ENCODE measurements around the gene ANKRD44.

The ANKRD44 gene

DNA sequence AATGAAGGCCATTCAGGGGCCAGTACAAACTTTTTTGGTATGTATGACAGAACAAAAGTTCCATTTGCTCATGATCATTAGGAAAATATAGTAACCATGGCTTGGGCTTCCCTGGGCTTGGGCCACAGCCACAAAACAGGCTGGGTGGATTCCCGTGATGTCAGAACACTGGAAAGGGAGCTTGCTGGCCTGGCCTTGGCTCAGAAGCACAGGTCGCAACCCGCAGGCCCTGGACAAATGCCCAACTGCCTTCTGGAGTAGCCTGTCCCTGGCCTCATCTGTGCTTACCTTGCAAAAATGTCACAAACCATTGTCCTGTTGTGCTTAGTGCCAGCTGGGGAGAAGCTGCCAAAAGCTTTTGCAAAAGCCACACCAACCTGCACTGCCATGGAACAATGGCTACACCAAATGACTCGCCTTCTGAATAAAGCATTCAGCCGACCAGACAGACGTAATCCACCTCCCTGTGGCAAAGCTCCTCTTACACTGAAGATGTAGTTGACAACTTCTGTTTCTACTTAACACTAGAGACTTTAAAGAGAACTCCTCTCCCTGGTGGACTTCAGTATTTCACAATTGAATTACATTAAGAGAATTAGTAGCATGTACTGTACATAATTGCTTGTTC is 125.5 kb downstream of the ANKRD44 start:
- no peak for DNase-seq (ENCODE audit: low read depth in 1 of 2, low spot score in 1 of 2)

DNA sequence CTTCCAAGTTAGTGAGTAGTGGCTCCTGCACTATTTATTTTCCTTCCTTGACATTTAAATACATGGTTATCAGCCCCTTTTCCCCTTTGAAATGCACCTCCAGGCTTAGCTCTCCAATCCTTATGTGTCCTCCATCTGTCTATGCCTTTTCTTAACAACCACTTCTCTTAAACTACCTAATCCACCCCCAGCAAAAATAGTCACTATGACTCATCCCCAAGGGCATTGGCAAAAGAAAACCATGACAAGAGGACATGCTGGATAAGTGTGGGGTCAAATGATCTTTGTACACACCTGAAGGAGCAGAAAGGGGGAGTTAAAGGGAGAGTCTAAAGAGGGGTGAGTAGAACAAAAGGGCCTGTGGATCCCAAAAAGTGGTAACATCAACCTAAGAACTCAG is 127.2 kb downstream of the ANKRD44 start:
- DNase-seq (ENCODE audit: low read depth in 1 of 2, low spot score in 1 of 2) = no peak

GRCh38 chr2:197182668-197183067 is 127.9 kb downstream of the ANKRD44 start:
- DNase-seq (ENCODE audit: low read depth in 1 of 2, low spot score in 1 of 2) = no peak

- DNase-seq (ENCODE audit: low read depth in 1 of 2, low spot score in 1 of 2) = no peak
Measured at GRCh38 chr2:197181491-197181890, 129.1 kb downstream of the ANKRD44 start.

GRCh38 chr2:197179744-197180498 is 130.7 kb downstream of the ANKRD44 start:
- DNase-seq (ENCODE audit: low read depth in 1 of 2, low spot score in 1 of 2) = no peak

DNA sequence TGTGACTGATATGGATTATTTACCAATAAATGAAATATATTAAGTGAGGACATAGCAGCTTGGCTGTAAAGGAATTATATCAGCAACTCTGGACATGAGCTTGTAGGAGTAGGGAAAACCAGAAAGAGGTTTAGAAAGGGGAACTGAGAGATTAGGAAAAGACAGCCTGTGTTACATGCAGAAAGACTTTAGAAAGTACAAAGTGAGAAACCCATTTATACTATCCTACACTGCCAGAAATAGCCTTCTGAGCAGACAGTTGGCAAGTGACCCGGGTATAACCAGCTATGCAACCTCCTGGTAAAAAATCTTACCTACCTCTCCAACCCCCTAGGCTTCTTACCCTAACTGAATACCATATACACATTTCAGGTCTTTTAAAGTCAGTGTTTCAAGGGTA is 134.1 kb downstream of the ANKRD44 start:
- no peak for DNase-seq (ENCODE audit: low read depth in 1 of 2, low spot score in 1 of 2)

DNA sequence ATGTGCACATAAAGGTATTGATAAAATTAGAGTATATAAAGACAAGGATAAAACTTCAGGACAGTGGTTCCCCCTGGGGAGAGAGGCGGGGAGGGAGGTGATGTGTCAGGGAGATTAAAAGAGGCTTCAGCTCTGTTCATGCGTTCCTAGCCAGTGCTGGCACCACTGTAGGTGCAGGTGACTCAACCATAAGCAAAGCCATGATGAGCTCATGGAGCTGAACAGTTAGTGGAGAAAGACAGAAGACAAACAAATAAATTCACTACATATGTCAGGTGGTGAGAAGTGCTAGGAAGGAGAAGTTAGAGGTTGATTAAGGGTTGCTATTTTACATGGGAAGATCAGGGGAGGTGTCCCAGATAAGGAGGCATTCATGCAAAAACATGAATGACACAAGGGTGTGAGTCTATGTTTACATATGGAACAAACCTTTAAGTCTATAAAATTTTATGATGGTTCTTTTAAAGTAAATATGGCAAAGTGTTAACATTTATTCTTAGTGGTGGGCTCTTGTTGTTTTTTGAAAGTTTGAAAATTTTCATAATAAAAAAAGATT is 136.0 kb downstream of the ANKRD44 start:
- DNase-seq (ENCODE audit: low read depth in 1 of 2, low spot score in 1 of 2) = no peak

- no peak for DNase-seq (ENCODE audit: low read depth in 1 of 2, low spot score in 1 of 2)
Measured at GRCh38 chr2:197171582-197171981, 139.0 kb downstream of the ANKRD44 start.

DNA sequence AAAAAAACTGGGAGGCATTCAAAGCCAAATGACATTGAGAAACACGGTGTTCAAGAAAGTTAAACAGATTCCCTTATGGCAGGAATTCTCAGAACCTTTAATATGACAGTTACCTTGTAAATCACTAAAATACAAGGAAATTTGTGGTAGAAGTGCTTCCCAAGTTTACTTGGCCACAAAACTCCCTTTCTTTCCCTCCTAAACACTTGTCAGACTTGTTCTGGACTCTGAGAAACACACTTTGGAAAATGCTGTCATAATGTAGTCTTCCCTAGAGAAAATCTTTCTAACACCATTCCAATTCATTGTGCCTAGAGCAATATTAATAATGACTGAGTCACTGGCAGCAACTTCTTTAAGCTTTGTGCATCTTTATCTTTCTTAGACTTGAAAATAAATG is 140.4 kb downstream of the ANKRD44 start:
- no peak for DNase-seq (ENCODE audit: low read depth in 1 of 2, low spot score in 1 of 2)

DNA sequence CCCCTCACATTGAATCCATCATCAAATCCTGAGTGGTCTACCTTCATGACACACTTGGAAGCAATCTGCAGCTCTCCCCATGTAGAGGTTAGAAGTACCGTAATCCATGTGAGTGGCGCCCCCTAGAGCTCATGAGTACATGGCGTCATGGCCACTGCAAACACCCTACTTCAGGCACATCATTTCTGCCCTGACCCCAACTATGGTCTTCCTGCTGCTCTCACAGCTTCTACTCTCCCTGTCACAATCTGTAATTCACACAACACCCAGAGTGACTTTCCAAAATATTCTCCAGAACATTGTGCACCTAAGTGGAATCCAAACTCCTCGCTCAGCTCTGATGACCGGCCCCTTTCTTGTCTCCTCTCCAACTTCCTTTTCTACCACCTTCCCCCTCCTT is 141.9 kb downstream of the ANKRD44 start:
- DNase-seq (ENCODE audit: low read depth in 1 of 2, low spot score in 1 of 2) = peak in 1 of 2 donors; percentile 52

DNA sequence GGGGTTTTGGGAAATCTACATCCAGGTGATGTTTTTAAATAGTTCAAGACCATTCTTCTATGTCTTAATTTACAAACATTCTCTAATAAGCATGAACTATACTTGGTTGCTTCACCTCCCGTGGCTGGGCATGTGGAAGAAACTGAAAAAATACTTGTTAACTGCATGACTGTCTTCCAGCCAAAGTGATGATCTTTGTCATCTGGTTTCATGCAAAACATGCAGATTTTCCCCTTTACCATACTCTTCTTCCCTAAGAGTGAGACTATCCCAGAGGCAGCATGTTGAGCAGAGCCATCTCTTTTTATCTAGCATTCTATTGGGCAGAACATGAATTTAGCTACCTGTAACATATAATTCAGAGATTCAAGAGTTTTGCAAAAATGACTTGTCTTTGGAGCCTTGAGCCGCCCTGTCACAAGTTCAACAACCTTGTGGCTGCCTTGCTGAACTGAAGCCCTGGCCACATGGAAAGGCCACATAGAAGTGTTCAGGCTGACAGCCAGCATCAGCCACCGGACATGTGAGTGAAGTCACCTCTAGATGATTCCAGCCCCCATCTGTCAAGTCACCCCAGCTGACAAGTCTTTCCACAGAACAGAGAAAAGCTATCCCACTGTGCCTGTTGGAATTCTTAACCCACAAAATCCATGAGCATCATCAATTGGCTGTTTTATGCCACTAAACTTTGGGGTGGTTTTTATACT is 142.8 kb downstream of the ANKRD44 start:
- DNase-seq (ENCODE audit: low read depth in 1 of 2, low spot score in 1 of 2) = no peak

DNA sequence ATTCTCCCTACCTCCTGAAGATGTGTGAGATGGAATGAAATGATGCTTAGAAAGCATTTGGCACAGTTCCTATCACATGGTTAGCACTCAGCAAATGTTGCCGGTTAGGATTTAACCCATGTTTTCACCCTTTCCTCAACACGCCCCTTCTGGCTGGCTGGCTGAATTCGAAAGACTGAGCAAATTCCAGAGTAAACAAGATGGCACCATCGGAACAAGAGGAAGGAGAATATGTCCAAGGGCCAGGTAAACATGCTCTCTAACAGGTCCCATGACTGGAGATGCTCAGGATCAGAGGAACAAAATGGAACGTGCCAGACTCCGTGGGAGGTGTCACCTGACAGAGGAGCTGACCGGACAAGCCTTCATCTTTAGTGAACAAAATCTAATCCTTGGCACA is 145.6 kb downstream of the ANKRD44 start:
- no peak for DNase-seq (ENCODE audit: low read depth in 1 of 2, low spot score in 1 of 2)

DNA sequence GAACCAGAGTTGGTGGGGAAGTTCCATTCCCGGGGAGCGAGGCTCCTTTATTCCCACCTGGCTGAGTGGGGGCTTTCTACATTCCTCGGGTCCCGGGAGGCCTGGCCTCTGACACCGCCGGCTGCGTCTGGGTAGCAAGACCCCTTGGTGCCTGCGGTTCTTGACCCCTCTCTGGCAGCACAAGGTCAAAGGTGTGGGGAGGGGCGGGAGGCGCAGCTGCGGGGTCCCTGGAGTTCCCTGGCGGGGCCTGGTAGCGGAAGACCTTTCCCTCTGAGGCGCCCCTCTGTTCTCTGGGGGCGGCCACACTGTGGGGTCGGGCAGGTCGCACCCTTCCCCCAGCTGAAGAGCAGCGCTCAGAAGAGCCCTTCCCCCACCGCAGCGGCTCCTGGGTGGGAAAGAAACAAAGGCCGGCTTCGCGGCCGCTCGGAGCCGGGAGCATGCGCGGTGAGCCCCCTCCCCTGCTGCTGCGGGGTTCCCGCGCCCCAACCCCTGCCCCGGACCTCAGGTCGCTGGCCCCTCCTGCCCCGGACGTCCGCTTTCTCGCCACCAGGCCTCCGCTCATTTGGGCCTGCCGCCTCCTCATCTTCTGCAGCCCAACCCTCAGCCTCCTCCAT is 146.3 kb downstream of the ANKRD44 start:
- no peak for DNase-seq (ENCODE audit: low read depth in 1 of 2, low spot score in 1 of 2)

- no peak for DNase-seq (ENCODE audit: low read depth in 1 of 2, low spot score in 1 of 2)
Measured at GRCh38 chr2:197163712-197164140, 146.9 kb downstream of the ANKRD44 start.

DNA sequence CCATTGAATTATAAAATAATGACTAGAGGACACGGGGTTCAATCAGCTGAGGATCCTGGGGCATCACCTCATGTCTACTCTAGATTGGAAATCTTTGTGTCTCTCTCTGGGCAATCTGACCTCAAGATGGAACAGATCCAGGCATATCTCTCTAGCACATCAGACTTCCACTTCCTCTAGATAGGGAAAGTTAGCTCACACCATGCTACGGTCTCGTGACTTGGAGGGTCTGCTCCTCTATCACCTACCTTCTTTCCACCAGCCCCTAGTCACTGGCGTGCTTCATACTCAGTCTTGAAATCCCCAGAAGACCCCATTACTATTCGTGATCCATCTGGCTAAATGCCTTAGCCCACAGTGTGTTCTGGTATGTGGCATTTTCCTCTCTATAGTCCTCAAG is 148.8 kb downstream of the ANKRD44 start:
- DNase-seq (ENCODE audit: low read depth in 1 of 2, low spot score in 1 of 2) = no peak

- DNase-seq (ENCODE audit: low read depth in 1 of 2, low spot score in 1 of 2) = peak in 1 of 2 donors; percentile 28
Measured at GRCh38 chr2:197159661-197160211, 150.8 kb downstream of the ANKRD44 start.

DNA sequence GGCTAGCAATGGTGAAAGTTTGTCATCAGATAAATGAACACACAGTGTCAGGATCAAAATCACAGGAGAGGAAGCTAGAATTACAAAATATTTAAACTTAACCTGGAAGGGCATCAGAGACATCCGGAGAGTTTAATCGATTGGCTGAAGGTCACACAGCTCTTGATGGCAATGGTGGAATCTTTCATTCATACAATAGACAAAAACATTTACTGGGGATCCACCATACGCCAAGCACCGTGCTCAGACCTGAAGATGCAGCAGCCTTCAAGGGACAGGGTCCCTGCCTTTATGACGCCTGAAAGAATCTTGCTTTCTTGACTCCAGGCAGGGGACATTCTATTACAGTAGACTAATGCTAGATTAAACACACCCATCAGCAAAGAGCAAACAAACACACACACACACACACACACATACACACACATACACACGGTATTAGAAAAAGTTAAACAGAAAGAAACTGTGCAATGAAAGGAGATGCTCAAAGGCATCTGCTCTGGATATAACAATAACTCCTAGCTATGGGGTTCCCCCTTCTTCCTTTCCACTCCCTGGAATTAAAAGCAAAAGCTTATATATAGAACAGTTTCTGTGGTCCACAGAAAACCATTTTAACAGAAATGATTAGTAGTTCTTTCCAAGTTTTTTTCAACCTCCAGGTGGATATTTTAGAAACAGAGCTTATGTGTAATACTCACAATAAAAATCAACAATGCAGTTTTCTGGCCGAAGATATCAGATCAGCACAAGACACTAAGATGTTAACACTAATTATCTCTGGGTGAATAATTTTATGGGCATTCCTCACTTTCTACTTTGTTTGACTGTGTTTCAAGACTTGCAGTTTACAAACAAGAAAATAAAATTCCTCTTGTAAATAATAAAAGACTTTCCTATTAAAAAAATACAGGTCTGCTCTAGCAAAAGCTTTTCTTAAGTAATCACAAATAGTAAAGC is 151.7 kb downstream of the ANKRD44 start:
- DNase-seq (ENCODE audit: low read depth in 1 of 2, low spot score in 1 of 2) = no peak

DNA sequence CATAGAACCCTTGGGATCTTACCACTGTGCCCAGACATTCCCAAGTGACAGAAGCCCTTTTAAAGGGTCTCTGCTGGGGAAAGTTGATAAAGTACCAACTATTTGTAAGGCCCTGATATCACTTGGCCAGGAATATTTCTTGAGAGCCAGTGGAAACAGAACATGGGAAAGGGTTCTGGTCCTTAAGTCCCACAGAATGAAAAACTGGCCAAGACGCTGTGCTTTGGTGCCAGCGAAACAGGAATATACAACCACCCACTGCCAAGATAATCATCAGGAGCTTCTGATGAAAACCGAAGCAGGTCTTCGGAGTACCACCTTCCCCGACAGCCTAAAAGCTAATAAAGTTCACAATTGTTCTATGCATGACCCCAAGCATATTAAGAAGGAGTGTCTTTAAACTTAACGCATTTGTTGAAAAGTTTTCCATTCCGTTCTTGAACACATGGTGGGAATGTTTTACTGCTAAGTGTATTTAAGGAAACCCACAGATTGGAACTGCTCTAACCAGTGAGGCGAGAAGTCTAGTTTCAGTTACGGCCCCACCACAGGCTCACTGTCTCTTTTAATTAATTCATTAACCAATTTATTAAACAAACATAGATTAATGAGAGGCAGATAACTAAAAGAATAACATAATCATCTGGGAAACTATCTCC is 152.6 kb downstream of the ANKRD44 start:
- no peak for DNase-seq (ENCODE audit: low read depth in 1 of 2, low spot score in 1 of 2)

DNA sequence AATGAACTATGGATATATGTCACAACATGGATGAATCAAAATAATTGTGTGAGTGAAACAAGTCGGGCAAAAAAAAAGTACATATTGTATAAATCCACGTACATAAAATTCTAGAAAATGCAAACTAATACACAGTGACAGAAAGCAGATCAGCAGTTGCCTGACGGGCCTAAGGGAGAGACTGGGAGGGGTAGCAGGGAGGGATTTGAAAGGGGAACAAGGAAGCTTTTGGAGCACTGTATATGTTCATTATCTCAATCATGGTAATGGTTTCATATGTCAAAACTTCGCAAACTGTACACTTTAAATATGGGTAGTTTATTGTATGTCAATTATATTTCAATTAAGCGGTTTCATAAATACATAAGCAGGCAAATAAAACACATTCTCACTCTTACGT is 153.8 kb downstream of the ANKRD44 start:
- no peak for DNase-seq (ENCODE audit: low read depth in 1 of 2, low spot score in 1 of 2)
